Astrocyte of the cerebellum (primary cell): ENCODE measurements around the gene UBA52.
A peak's percentile ranks its signal among the peaks of the same experiment; 100 is the strongest.

Experiments used
- DNase-seq: peaks from one replicate; pipeline ENCODE4 v3.0.0-alpha.2; 2011; ENCODE audit warnings: low read depth
- H3K4me3 ChIP-seq: 2 replicates; pipeline ENCODE4 v1.5.1; 2011; ENCODE audit warnings: mild to moderate bottlenecking, low read depth, low read length, moderate library complexity
- in situ Hi-C: cut with HindIII; loops from 2 replicates; pipeline ENCODE4 v1.10.0; 2017; ENCODE audit warnings: low sequenced_read_pairs
- TF ChIP-seq, protein P1 (sequence below): IDR thresholded peaks from 2 replicates; pipeline ENCODE4 v1.5.1; 2012; ENCODE audit warnings: low read length, low read depth, moderate library complexity, mild to moderate bottlenecking; ENCODE audit errors: missing control alignments

UBA52 gene

DNA sequence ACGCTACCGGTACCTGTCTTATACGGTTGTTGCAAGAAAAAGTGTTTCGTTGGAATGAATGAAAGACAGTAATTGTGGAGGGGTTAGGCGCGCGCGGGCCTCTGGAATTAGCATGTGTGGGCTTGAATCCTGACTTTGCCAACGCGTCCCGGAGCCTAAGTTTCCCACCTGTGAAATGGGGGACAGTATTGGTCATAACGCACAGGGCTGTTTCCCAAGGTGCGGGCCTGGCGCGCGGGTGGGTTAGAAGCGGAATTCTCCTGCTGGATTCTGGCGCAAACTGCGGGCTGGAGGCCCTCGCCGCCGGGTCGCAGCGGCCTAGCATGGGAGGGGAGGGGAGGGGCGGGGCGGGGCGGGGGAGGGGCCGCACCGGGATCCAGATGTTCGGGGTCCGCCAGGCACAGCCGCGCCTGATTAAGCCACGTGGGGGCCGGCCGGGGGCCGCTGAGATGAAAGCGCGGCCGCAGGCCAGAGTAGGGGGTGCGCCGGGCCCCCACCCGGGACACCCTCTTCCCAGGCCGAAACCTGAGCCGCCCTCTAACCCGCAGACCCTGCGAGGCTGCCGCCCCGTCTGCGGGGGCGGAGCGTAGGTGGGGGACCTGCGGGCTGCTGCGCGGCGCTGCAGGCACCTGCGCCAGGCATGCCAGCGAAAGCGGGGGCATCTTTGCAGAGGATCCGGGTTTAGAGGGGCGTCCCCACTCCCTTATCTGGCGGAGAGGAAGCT is 39.8 kb downstream of the UBA52 start:
- DNase-seq = no peak
- no peak overlapping the region for H3K4me3 ChIP-seq
- in situ Hi-C loops = no loop called here
- TF ChIP-seq, protein P1, sequence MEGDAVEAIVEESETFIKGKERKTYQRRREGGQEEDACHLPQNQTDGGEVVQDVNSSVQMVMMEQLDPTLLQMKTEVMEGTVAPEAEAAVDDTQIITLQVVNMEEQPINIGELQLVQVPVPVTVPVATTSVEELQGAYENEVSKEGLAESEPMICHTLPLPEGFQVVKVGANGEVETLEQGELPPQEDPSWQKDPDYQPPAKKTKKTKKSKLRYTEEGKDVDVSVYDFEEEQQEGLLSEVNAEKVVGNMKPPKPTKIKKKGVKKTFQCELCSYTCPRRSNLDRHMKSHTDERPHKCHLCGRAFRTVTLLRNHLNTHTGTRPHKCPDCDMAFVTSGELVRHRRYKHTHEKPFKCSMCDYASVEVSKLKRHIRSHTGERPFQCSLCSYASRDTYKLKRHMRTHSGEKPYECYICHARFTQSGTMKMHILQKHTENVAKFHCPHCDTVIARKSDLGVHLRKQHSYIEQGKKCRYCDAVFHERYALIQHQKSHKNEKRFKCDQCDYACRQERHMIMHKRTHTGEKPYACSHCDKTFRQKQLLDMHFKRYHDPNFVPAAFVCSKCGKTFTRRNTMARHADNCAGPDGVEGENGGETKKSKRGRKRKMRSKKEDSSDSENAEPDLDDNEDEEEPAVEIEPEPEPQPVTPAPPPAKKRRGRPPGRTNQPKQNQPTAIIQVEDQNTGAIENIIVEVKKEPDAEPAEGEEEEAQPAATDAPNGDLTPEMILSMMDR = no peak

DNA sequence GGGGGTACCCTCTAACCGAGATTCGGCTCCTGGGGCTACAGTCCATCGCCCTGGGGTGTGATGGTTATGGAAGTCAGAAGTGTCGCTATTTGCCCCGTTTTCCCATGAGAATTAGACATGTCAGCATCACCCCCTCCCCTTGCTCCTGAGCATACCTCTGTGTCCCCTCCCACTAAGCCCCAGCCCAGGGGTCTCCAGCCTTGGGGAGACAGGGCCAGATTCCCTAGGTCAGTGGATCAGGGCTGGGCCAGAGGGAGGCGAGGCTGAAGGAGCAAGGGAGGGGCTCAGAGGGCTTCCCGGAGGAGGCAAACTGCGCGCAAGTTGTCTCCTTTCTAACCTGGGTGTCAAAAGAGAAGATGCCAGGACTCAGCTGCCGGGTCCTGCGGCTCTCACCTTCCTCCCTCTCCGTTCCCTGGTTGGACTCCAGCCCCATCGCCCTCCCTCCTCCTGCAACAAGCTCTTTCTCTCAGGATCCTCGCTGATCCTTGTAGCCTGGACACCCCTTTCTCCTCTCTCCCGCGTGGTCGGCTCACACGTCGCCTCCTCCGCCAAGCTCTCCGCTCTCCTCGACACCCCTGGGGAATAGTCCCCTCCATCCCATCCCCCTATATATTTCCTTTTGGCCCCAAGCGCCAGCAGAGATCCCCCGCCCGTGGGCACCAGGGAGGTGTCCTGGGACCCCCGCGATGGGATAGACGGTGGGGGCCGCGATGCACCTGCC is 40.6 kb downstream of the UBA52 start:
- TF ChIP-seq, protein P1 = no peak
- H3K4me3 ChIP-seq = peak overlapping the region; percentile 27
- DNase-seq = no peak
- in situ Hi-C loops = no loop called here

DNA sequence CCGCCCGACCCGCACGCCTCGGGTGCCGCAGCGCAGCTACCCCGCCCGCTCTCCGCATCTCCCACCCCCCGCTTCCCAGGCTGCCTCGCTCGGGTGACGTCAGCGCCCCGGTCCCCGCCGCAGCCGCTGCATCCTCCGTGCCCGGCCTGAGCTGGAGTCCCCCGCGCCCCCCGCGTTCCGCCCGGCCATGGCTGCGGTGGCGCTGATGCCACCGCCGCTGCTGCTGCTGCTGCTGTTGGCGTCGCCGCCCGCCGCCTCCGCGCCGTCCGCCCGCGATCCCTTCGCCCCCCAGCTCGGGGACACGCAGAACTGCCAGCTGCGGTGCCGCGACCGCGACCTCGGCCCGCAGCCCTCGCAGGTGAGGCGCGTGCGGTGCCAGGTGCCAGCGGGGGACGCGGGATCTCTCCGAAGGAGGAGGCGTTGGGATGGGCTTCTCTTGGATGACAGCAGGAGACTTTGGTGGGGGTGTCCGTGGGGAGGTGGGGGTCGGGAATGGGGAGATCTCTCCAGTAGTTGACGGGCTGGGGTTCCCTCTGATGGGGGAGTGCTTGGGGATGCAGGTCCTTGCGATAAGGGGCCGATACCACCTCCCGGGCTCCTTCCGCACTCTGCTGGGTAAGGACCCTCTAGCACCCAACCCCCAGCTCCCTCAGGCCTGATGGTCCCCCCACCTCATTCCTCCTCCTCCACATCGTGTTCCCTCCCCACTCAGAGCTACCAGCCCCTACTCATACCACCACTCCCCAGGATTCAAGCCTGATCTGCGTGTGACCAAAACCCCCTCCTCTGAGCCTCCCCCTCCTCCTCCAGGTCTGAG is 41.3 kb downstream of the UBA52 start, which contains the start of gene TMEM59L:
TSS of gene TMEM59L (plus strand) at position 99 of the 817 bp plus-strand sequence. CDS start at position 188, 89 bp downstream.
- H3K4me3 ChIP-seq = peak within 1 kb of the TSS; percentile 27
- TF ChIP-seq, protein P1 = no peak
- DNase-seq = no peak
- in situ Hi-C loops = no loop called here

DNA sequence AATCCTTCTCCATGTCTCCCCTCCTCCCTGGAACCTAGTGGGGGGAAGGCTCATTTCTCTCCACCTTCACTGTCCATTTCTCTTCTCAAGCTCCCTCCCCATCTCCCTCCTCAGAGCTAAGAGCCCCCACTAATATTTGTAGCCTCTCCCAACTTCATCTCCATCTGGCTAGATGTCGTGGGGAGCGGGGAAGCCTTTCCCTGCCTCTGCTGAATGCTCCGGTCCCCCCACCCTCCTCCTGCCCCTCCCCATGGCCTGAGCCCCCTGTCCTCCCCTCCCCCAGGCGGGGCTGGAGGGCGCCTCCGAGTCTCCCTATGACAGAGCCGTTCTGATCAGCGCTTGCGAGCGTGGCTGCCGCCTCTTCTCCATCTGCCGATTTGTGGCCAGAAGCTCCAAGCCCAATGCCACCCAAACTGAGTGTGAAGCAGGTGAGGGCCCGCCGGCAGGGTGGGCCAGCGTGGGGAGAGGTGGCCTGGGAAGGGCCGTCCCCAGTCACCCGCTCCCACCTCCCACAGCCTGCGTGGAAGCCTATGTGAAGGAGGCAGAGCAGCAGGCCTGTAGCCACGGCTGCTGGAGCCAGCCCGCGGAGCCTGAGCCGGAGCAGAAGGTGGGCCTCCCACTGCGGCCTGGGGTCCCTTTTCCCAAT is 42.1 kb downstream of the UBA52 start:
- H3K4me3 ChIP-seq = no peak overlapping the region
- in situ Hi-C loops = no loop called here
- TF ChIP-seq, protein P1 = no peak
- DNase-seq = no peak

DNA sequence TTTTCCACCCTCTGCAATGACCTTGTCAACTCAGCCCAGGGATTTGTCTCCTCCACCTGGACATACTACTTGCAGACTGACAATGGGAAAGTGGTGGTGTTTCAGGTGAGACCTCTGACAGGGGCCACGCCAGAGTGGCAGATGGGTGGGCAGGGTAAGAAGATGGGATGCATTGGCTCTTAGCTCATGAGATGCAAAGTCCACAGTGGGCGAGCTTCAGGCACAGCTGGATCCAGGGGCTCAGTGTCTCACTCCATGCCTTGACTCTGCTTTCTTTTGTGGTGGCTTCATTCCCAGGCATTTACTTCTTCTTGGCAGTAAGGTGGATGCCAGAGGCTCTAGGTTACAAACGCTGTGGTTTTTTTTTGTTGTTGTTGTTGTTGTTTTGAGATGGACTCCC is 44.4 kb downstream of the UBA52 start:
- TF ChIP-seq, protein P1 = no peak
- DNase-seq = no peak
- in situ Hi-C loops = no loop called here
- no peak overlapping the region for H3K4me3 ChIP-seq

DNA sequence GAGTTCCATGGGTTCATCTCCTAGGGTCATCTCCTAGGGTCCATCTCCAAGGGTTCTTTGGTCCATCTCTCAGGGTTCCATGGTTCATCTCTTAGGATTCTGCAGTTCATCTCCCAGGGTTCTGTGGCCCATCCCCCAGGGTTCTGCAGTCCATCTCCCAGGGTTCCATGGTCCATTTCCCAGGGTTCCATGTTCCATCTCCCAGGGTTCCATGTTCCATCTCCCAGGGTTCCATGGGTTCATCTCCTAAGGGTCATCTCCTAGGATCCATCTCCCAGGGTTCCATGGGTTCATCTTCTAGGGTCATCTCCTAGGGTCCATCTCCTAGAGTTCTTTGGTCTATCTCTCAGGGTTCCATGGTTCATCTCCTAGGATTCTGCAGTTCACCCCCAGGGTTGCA is 45.9 kb downstream of the UBA52 start:
- H3K4me3 ChIP-seq = no peak overlapping the region
- no peak for DNase-seq
- in situ Hi-C loops = no loop called here
- TF ChIP-seq, protein P1 = no peak
